ENCODE measurements around the gene PDZRN4.

The PDZRN4 gene

GRCh38 chr12:41344776-41345470 is 156.8 kb downstream of the PDZRN4 start:
- Histone ChIP-seq H3K27me3 (ENCODE audit: insufficient read depth, low read length, poor library complexity, severe bottlenecking) (no peaks in the 10 kb centered on the region), H2AFZ (ENCODE audit: low read length) (no peak overlapping the region), H3K79me2 (ENCODE audit: insufficient read depth, low read length) (no peaks in the 10 kb centered on the region), H3K9me2 (replicated peaks; ENCODE audit: low read depth, low read length) (no peaks in the 10 kb centered on the region), H3K4me3 (ENCODE audit: low read length, poor library complexity, severe bottlenecking) (no peak overlapping the region), H3K4me2 (ENCODE audit: low read depth, low read length, poor library complexity, severe bottlenecking) (no peak overlapping the region), H3K9me3 (ENCODE audit: insufficient read depth, low read depth, low read length) (no peaks in the 10 kb centered on the region), H3K9ac (ENCODE audit: low read depth, low read length, poor library complexity, severe bottlenecking) (no peak overlapping the region), H3K4me1 (ENCODE audit: insufficient read depth, low read length, poor library complexity, severe bottlenecking) (no peaks in the 10 kb centered on the region), H4K20me1 (ENCODE audit: insufficient read depth, low read length, poor library complexity, severe bottlenecking) (no peaks in the 10 kb centered on the region), H3F3A (ENCODE audit: low read depth) (no peaks in the 10 kb centered on the region), H3K36me3 (ENCODE audit: insufficient read depth, low read length) (no peaks in the 10 kb centered on the region)
- TF ChIP-seq CTCF (conservative IDR thresholded peaks at IDR 0.05; ENCODE audit: low read length), result no peak

- Histone ChIP-seq H4K20me1 (ENCODE audit: insufficient read depth, low read length, poor library complexity, severe bottlenecking) (no peaks in the 10 kb centered on the region), H3K27me3 (ENCODE audit: insufficient read depth, low read length, poor library complexity, severe bottlenecking) (no peaks in the 10 kb centered on the region), H3K9ac (ENCODE audit: low read depth, low read length, poor library complexity, severe bottlenecking) (no peak overlapping the region), H3K9me3 (ENCODE audit: insufficient read depth, low read depth, low read length) (no peaks in the 10 kb centered on the region; the same call in 1 of the 2 replicates), H3K4me2 (ENCODE audit: low read depth, low read length, poor library complexity, severe bottlenecking) (no peak overlapping the region), H3K4me1 (ENCODE audit: insufficient read depth, low read length, poor library complexity, severe bottlenecking) (no peaks in the 10 kb centered on the region), H3K9me2 (replicated peaks; ENCODE audit: low read depth, low read length) (no peaks in the 10 kb centered on the region), H3K79me2 (ENCODE audit: insufficient read depth, low read length) (no peaks in the 10 kb centered on the region), H3K36me3 (ENCODE audit: insufficient read depth, low read length) (no peaks in the 10 kb centered on the region), H3F3A (ENCODE audit: low read depth) (no peaks in the 10 kb centered on the region), H3K4me3 (ENCODE audit: low read length, poor library complexity, severe bottlenecking) (no peak overlapping the region), H2AFZ (ENCODE audit: low read length) (no peak overlapping the region)
- no peak for TF ChIP-seq CTCF (conservative IDR thresholded peaks at IDR 0.05; ENCODE audit: low read length)
- TF ChIP-seq EZH2phosphoT487 (IDR thresholded peaks at IDR 0.05; ENCODE audit: borderline replicate concordance), result no peak
Measured at GRCh38 chr12:41348198-41348597, 160.1 kb downstream of the PDZRN4 start.

GRCh38 chr12:41356181-41356580 is 168.1 kb downstream of the PDZRN4 start:
- no peak overlapping the region for H3K4me3 ChIP-seq (ENCODE audit: low read length, poor library complexity, severe bottlenecking)
- no peak overlapping the region for H3K4me2 ChIP-seq (ENCODE audit: low read depth, low read length, poor library complexity, severe bottlenecking)
- H3K9me3 ChIP-seq (ENCODE audit: insufficient read depth, low read depth, low read length), result no peaks in the 10 kb centered on the region; the same call in 1 of the 2 replicates
- no peaks in the 10 kb centered on the region for H3K4me1 ChIP-seq (ENCODE audit: insufficient read depth, low read length, poor library complexity, severe bottlenecking)
- H3K9ac ChIP-seq (ENCODE audit: low read depth, low read length, poor library complexity, severe bottlenecking), result no peak overlapping the region
- TF ChIP-seq CTCF (conservative IDR thresholded peaks at IDR 0.05; ENCODE audit: low read length), result no peak
- TF ChIP-seq EZH2phosphoT487 (IDR thresholded peaks at IDR 0.05; ENCODE audit: borderline replicate concordance), result no peak
- no peaks in the 10 kb centered on the region for H3K27me3 ChIP-seq (ENCODE audit: insufficient read depth, low read length, poor library complexity, severe bottlenecking)
- no peaks in the 10 kb centered on the region for H3F3A ChIP-seq (ENCODE audit: low read depth)
- no peaks in the 10 kb centered on the region for H4K20me1 ChIP-seq (ENCODE audit: insufficient read depth, low read length, poor library complexity, severe bottlenecking)
- H2AFZ ChIP-seq (ENCODE audit: low read length), result no peak overlapping the region
- no peaks in the 10 kb centered on the region for H3K36me3 ChIP-seq (ENCODE audit: insufficient read depth, low read length)
- H3K79me2 ChIP-seq (ENCODE audit: insufficient read depth, low read length), result no peaks in the 10 kb centered on the region
- H3K9me2 ChIP-seq (replicated peaks; ENCODE audit: low read depth, low read length), result no peaks in the 10 kb centered on the region
